NCI-H460 (cell line): ENCODE results near the gene VWA3B. TPM values are rescaled to one million over a fixed set of nuclear protein-coding genes. Genes with fewer than 3 reads are reported as not detected.
"Not testable (repeated sequence)": the region's sequence is repeated elsewhere in the genome, so short reads cannot be mapped to it uniquely, and the experiment has no call there.

Experiments used
- DNase-seq: peaks from one replicate; pipeline ENCODE4 v3.0.0-alpha.2; 2016; ENCODE audit warnings: low read depth; ENCODE audit errors: extremely low read depth
- total RNA-seq: library from RNA; depleted of rRNA; stranded (reverse); fragments of >200 nt; shearing (Covaris generic); gene quantifications from 2 replicates; pipeline ENCODE4 v1.2.3, GENCODE V29; 2014

The VWA3B gene
- total RNA-seq, 1 experiment from 2014 or later: not detected

DNA sequence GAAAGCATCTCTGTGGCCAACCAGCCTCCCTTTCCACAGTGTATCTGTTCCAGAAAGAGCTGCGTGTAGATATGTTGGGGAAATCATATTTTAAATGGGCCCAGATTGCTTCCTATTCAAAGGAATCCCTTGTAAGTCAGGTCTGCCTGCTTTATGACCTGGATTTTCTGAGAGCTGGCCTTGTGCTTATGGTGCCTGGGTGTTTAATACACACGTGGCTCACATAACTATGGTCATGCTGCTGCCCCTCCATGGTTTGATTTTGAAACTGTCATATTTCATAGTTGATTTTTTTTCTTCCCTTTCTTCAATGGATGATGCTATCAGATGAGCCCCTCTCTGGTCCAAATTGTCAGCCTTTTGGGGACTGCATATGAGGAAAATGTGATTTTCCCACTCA is 147.8 kb downstream of the VWA3B start:
- DNase-seq: no peak

DNA sequence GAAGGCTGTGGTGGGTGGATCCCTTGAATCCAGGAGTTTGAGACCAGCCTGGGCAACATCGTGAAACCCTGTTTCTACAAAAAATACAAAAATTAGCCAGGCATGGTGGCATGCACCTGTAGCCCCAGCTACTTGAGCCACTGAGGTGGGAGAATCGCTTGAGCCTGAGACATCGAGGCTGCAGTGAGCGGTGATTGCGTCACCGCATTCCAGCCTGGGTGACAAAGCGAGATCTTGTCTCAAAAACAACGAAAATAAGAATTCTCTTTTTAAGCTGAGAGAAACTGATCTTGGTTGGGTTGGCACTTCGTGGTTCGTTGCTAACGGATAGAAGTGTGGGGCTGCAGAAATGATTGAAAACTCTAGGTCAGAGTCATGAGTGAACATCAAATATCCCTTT is 150.0 kb downstream of the VWA3B start:
- DNase-seq: no peak

DNA sequence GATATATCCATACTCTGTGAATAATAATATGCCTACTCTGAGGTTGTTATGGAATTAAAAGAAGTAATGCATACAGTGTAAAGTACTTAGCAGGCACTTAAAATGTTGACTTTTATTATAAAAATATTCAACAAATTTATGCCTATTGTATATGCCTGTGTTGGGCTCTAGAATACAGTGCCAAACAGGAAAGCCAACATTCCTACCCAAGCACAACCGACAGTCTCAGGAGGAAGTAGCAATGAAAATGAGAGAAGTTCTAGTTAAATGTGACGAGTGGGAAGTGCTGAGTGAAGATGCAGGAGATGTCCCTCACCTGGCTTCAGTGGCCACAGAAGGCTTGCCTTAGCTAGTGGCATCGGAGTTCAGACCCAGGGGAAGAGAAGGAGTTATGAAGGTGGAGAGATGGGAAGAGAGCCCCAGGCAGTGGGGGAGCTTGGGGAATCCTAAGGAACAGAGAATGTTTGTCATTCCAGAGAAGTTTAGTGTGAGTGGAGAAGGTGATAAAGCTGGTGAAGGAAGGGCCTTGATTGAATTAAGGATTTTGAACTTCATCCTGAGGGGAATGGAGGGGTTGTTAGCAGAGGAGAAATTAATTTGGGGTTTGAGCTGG is 153.9 kb downstream of the VWA3B start:
- no peak for DNase-seq

DNA sequence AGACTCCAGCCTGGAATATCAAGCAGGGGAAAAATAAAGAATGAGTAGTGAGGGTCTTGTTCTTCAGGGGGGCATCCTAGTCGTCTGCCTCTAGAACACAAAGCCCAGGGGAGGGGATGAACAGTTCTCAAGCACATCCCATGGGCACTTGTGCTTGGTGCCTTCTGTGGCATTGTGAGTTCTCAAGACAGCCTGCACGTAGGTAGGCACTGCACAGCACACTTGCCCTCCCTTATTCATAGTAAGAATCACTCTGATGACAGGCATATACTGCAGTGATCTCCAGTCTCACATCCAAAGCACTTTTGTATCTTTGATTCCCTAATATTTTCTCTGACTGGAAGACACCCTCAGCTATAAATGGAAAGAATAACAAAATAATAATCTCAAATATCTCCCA is 154.6 kb downstream of the VWA3B start:
- no peak for DNase-seq

DNA sequence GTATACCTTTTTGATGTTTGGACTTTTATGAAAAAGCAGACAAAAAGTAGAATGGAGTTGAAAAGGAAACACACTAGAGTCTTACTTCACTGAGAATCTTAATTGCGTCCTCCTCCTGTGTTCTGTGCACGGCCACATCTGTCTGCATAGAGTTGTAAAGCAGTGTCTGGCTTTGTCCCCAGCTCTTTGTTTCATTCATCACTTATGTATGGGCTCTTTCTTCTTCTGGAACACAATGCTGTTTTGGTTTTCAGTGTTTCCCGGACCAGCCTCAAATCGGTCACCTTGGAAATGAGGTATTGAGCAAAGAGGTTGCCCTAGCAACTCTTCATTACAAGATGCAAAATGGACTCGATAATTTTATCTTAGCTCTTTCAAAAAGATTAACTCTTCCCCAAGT is 155.0 kb downstream of the VWA3B start:
- no peak for DNase-seq

DNA sequence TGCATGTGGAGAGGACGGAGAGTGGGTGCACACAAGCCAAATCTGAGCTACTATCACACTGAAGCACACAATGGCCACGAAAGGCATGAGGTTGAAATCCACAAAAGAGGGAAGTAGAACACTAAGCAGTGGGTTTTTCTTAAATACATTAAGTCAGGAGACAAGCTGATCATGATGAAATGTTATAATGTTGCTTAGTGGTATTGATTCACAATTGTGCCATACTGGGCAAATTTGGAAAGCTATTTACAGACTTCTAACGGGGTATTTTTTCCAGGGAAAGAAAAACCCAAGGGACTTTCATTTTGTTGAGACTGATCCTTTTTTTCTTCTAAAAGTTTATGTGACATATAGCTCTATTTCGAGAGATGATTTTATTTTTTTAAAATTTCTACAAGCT is 158.5 kb downstream of the VWA3B start:
- DNase-seq: no peak

DNA sequence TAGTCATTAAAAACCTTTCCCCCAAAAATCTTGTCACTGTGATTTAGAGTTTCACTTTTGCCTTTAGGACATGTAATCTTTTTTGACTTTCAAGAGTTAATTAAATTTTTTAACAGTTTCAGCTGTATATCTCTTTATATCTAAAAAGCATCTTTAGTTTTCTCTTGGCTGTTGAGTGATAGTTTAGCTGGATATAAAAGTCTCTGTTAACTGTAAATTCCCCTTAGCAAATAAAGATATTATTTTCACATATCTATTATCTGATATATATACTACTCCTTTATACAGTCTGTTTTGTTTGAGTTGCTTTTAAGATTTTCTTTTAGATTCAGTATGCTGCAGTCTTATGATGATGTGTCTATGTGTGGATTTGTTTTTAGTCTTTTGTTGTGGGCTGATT is 160.4 kb downstream of the VWA3B start:
- no peak for DNase-seq

DNA sequence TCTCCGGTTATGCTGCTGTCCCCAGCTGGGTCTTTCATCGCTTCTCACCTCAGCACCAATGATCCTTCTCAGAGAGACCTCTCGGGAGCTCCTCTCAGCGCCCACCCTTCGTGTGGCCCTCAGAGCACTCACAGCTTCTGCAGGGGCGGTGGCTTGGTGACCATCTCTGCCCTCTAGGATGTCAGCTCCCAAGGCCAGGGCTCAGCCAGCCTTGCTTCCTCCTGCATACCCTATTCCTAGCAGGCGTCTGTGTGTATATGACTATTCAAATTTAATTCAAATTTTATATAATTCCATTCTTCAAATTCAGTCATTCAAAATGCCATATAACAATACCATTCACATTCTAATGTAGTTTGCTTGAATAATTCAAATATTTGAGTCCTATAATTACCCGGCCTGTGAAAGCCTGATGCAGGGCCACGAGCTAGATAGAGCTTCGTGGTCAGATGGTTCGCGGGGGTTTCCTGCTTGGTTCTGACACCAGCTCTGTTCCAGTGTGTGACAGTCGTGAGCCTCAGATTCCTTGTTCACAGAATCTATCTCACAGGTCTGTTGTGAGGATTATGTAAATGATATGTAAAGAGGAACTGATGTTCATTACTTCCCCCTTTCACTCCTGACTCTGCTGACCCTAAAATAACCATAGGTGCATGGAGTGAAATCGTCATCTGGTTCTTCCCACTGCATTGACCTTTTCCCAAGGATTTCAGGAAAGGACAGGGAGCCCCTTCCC is 165.2 kb downstream of the VWA3B start:
- DNase-seq: no peak

DNA sequence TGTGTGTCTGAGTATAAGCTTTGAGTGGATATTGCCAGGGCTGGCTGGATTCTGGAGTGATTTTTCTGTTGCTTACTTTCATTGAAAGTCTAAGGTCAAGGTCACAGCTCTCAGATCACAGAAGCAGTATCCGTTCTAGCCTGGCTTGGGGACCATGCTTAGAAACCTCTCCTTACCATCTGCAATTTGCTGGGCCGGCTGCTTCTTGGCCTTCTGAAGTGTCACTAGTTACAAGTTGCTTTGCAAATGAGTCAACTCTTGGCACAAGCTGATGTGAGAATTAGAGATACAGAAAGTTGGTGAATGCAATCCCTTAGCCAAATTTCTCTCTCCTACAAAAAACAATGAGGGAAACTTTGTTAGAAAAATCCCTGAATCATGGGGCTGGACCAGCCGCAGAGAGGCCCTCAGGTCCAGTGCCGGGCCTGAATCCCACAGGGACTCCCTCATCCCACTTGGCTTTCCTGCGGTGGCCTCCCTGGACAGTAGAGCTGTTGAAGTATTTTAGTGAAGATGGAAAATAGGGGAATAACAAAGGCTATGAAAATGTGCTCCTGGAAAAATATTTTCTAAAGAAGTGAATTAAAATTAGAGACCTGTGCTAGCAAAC is 166.6 kb downstream of the VWA3B start:
- DNase-seq: no peak

DNA sequence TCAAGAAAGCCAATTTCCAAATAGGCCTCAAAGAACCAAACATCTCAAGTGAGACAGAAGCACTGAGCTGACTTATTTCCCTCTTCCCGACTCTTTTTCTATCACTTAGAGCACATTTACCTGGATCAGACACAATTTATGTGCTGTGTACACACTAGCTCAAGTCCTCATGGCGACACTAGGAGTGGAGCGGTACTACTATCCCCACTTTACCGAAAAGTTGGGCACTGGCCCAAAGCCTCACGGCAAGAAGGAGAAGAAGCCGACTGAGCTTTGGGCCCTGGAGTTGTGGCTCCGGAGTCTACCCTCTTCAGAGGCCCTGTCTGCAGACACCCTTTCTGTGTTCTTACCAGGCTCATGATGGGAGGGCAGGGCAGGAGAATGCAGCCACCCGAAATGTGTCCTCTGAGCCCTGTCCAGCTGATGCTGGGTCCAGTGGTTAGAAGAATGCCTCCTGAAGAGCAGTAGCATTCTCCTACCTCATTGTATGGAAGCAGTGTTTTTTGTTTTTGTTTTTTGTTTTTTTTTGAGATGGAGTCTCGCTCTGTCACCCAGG is 167.6 kb downstream of the VWA3B start:
- no peak for DNase-seq

DNA sequence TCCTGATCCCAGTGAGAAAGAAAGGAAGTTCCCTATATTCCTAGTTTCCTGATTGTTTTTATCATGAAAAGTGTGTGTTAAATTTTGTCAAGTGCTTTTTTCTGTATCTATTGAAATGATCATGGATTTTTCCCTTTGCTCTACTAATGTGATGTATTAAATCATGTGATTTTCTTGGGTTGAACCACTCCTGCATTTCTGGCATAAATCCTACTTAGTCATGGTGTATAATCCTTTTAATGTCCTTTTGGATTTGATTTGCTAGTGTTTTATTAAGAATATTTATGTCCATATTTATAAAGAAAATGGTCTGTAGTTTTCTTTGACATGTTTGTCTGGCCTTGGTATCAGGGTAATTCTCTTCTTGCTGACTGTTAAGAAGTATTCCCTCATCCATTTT is 171.9 kb downstream of the VWA3B start:
- no peak for DNase-seq

DNA sequence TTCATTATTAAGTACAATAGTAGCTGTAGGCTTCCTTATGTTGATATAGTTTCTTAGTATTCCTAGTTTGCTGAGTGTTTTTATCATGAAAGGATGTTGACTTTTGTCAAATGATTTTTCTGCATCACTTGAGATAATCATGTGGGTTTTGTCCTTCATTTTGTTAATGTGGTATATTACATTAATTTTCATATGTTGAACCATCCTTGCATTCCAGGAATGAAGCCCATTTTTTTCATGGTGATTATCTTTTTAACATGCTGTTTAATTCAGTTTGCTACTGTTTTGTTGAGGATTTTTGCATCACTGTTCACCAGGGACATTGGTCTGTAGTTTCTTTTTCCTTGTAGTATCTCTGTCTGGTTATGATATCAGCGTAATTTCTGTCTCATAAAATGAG is 176.4 kb downstream of the VWA3B start:
- no peak for DNase-seq

DNA sequence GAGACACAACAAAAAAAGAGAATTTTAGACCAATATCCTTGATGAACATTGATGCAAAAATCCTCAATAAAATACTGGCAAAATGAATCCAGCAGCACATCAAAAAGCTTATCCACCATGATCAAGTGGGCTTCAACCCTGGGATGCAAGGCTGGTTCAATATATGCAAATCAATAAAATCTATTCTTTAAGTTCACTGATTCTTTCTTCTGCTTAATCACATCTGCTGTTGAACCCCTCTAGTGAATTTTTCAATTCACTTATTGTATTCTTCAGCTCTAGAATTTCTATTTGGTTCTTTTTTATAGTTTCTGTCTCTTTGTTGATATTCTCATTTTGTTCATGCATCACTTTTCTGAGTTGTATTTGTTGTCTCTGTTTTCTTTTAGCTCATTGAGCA is 181.3 kb downstream of the VWA3B start:
- DNase-seq: not testable (repeated sequence)

DNA sequence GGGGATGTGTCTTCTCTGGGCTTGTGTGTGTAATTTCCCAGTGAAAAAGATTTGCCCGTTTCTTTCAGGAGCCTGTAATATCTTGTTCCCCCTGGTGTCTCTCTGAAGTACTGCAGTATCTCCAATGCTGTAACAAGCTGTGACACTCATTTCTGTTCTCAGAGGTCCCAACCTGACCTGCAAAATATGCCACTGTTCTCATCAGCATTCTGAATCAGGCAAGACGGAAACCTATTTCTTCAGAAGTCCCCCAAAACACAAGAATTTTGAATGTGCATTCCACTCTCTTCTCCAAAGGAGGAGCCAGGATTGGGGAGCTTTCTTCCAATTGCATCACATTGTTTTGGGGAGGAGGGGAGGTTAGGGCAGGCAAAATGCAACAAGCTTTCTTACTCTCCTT is 182.3 kb downstream of the VWA3B start:
- DNase-seq: peak; percentile 63

DNA sequence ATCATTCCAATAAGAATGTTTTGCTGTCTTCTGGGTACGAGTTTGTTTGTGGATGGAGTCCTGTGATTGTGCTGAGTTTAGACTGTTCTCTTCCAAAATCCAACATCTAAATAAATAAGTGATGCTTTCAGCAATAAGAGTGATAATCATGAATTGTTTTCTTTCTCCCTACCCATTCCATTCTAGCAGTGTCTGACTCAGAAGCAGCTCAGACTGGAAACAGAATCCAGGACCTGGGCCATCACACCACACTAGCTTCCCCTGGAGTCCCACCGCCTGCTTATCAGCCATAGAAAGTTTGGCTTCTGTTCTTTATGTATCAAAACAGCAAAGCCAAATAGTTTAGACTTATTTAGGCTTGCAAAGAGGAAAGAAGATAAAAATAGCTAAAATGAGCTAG is 182.9 kb downstream of the VWA3B start:
- DNase-seq: no peak

DNA sequence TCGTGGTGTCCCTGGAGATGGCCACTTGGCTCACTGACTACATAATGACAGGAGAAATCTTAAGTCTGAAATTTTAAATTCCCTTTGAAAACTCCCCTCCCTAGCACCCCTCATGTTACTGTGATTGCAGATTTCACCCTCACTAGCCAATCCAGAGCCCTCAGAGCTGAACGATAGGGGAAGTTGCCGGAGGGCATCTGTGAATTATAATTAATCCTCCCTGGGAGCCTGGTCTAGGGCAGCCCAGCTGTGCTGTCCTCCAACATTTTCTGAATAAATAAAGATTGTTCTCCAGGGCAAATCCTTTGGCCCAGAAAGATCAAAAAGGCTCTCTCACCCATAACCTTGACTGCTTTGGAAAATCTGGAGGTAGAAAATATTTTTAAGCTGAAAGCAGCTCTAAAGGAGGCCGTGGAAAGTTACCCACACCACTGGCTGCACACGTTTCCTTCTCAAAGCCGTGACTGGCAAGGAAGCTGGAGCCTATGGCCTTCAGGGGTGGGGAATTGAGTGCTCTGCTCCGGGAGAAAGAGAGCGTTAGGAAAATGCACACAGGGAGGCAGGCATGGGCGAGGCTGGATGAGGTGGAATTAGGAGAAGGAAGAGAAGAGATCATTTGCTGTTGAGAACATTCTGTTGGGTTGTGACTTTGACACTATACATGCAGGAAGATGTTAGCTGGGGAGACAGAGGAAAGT is 190.3 kb downstream of the VWA3B start:
- DNase-seq: no peak

DNA sequence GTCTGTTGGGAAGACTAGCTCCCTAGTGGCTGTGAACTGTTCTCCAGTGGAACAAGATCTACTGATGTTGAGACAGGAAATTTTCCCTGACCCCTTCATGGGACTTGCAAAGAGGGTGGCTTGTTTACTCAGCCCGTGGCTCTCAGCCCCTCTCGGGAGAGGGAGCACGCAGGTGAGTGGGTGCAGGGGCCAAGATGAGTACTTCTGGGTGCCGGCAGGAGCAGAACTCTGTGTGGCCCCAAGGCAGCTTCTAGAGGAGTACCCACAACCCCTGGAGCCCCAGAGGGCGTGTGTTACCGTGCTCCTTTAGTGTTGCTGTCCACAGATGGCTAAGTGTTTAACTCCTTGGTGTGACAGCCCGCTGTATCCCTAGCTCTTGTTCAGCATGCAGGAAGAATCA is 191.1 kb downstream of the VWA3B start:
- DNase-seq: no peak

DNA sequence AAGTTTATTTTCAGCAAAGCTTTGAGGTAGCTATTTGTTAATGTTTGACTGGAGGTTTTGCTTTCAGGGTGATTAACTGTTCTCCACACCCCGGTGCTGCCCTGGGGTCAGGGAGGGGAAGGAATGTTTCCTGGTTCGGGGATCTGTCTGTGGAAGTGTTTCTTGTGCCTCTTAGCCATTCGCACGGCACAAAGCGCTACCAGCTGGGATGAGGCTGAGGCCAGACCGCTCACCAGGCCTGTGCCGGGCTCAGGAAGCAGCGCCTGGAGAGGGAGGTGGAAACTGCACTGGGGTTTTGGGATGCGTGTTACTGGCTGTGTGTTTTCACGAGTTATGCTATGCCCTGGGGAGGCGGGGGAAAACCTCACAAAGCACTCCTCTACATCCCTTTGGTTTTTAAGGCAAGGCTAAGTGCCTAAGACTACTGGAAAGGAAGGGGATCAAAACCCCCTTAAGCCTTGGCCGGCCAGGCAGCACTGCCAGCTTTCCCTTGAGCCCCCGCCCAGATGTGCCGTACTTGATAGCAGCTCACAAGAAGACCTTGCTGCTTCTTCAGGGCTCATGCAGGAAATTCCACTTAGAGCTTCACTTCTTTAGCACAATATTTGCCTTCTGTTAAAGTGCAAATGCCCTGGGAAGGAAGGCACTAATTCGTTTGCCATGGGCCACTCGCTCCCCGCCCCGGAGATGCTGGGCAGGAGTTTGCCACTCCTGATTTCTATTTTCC is 193.6 kb downstream of the VWA3B start:
- no peak for DNase-seq

DNA sequence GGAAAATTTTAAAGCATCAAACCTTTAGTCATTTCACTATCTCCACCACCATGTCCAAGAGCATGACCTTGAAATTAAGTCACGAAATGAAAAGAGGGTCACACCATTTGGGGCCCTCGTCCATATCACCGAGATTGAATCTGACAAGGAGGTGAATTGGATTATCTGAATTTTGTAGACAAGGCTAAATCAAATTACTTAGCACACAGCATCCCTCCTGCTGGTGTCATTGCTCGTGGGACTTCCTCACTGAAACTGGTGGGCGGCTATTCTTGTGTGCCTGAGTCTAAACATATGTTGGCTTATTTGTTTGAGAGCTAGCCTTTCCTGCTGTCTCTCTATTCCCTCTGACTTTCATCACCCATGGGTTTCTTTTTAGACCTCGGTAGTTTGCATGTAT is 194.6 kb downstream of the VWA3B start:
- DNase-seq: no peak

DNA sequence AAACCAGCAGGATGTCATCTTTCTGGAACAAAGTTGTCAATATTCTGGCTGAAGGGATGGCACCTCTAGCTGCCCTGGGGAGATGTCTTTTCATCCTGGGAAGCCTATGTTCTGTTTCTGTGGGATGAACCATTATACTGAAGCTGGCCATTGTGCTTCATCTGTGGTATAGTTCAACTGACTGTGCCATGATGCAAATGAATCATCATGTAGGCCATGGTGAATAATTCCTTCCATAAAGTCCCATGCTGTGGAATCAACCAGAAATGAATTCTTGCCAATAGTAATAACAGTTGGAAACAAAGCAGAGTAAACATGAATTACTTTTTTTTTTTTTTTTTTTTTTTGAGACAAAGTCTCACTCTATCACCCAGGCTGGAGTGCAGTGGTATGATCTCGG is 195.1 kb downstream of the VWA3B start:
- DNase-seq: no peak

DNA sequence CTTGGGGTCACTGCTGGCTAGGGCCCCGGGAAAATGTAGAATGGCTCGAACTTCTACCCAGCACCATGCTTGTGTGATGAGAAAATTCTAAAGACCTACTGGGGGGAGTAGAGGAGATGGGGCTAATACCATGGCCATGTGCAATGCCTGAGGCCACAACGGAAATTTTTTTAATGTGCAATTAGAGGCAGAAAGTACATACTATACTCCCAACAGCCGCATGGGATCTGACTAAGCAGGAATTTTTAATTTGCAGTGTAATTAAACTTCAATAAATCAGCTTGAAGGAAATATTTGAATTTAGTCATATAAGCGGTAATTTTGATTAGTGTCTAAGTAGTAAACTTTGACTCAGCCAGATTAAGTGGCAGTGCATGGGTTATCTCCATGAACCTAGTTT is 206.1 kb downstream of the VWA3B start:
- DNase-seq: no peak
